H1 (cell line): ENCODE results near the gene CPPED1. TPM values are rescaled to one million over a fixed set of nuclear protein-coding genes. Genes with fewer than 3 reads are reported as not detected.

Experiments used
- CTCF ChIA-PET: fragments of 300-600 bp; sonication (Branson Sonifier 250); formaldehyde crosslinking; loops from one replicate; lab custom pipeline; 2021; ENCODE audit not compliant: partially characterized antibody; lab: Charles Lee
- POLR2A ChIA-PET: fragments of 300-600 bp; sonication (Branson Sonifier 250); formaldehyde crosslinking; loops from one replicate; lab custom pipeline; 2021; ENCODE audit warnings: inconsistent platforms; ENCODE audit not compliant: partially characterized antibody; lab: Charles Lee
- DNase-seq, 2 experiments: peaks; one replicate each; pipeline versions ENCODE4 v3.0.0 to v3.0.0-alpha.2; 2010 to 2022; ENCODE audit warnings: low spot score in 2 of 2, low read depth in 1 of 2, mixed read lengths in 1 of 2
- FAIRE-seq: peaks from 2 replicates; lab custom pipeline; 2011; peaks lifted over from hg19 to GRCh38; lab: Jason Lieb, UNC
- H2AFZ ChIP-seq: 2 replicates; pipeline ENCODE4 v1.8.1; 2012; ENCODE audit warnings: low read length, inconsistent platforms
- H2AK5ac ChIP-seq: 2 replicates; pipeline ENCODE4 v1.6.1; 2013; ENCODE audit warnings: low read depth, low read length
- H2BK120ac ChIP-seq: replicated peaks from 2 replicates; pipeline ENCODE3; 2013; ENCODE audit warnings: low read depth, low read length, inconsistent platforms
- H2BK12ac ChIP-seq: 2 replicates; pipeline ENCODE4 v1.6.1; 2013; ENCODE audit warnings: low read depth, low read length
- H2BK15ac ChIP-seq: 2 replicates; pipeline ENCODE4 v1.6.1; 2013; ENCODE audit warnings: low read length
- H2BK20ac ChIP-seq: 2 replicates; pipeline ENCODE4 v1.6.1; 2013; ENCODE audit warnings: low read length
- H2BK5ac ChIP-seq: 2 replicates; pipeline ENCODE4 v1.6.1; 2013; ENCODE audit warnings: low read depth, low read length
- H3K14ac ChIP-seq: 2 replicates; pipeline ENCODE4 v1.6.1; 2013; ENCODE audit warnings: inconsistent platforms; ENCODE audit not compliant: insufficient read length
- H3K18ac ChIP-seq: 2 replicates; pipeline ENCODE4 v1.6.1; 2013; ENCODE audit warnings: low read length; ENCODE audit errors: extremely low read depth
- H3K23ac ChIP-seq: 2 replicates; pipeline ENCODE4 v1.6.1; 2013; ENCODE audit warnings: inconsistent platforms; ENCODE audit not compliant: insufficient read length
- H3K23me2 ChIP-seq: 2 replicates; pipeline ENCODE4 v1.6.1; 2013; ENCODE audit warnings: low read depth, low read length
- H3K27ac ChIP-seq: 2 replicates; pipeline ENCODE4 v1.6.1; 2011; ENCODE audit warnings: low read depth, low read length, inconsistent platforms
- H3K27me3 ChIP-seq, 4 experiments: replicated peaks in 1 of 4; 1 replicate in 1 of 4; 2 replicates in 3 of 4; pipeline versions ENCODE4 v1.6.1 to v1.8.1; 2011 to 2013; ENCODE audit warnings: low read length in 3 of 4, mild to moderate bottlenecking in 3 of 4, inconsistent platforms in 2 of 4, mixed read lengths in 2 of 4, moderate library complexity in 1 of 4; ENCODE audit not compliant: control insufficient read depth in 3 of 4, insufficient read depth in 3 of 4; ENCODE audit errors: extremely low read depth in 1 of 4
- H3K36me3 ChIP-seq, 4 experiments: 2 replicates each; pipeline versions ENCODE4 v1.6.1 to v1.8.1; 2011 to 2013; ENCODE audit warnings: mild to moderate bottlenecking in 4 of 4, low read length in 3 of 4, moderate library complexity in 2 of 4, control low read depth in 1 of 4, inconsistent platforms in 1 of 4; ENCODE audit not compliant: insufficient read depth in 4 of 4, control insufficient read depth in 2 of 4
- H3K4ac ChIP-seq: replicated peaks from 2 replicates; pipeline ENCODE3; 2013; ENCODE audit warnings: low read length, low read depth, mixed read lengths, inconsistent platforms; ENCODE audit not compliant: insufficient read length
- H3K4me1 ChIP-seq, 4 experiments: replicated peaks in 1 of 4; 1 replicate in 1 of 4; 2 replicates in 3 of 4; pipeline versions ENCODE4 v1.6.1 to v1.8.1; 2011 to 2013; ENCODE audit warnings: low read length in 3 of 4, inconsistent platforms in 2 of 4, mixed read lengths in 1 of 4; ENCODE audit not compliant: insufficient read depth in 4 of 4, control insufficient read depth in 3 of 4
- H3K4me2 ChIP-seq, 2 experiments: 2 replicates each; pipeline versions ENCODE4 v1.6.1 to v1.8.1; 2011 to 2013; ENCODE audit warnings: low read depth in 2 of 2, low read length in 2 of 2, control low read depth in 1 of 2, inconsistent platforms in 1 of 2, mild to moderate bottlenecking in 1 of 2; ENCODE audit not compliant: insufficient read depth in 1 of 2
- H3K4me3 ChIP-seq, 4 experiments: fragments of 200-600, 300-600 bp in 1 of 4; sonication (generic), shearing (Covaris generic), sonication (Bioruptor Twin) in 1 of 4; 2 replicates each; pipeline versions ENCODE4 v1.5.1 to v1.8.1; 2011 to 2016; ENCODE audit warnings: low read length in 4 of 4, low read depth in 3 of 4, control low read depth in 2 of 4, inconsistent platforms in 2 of 4, mild to moderate bottlenecking in 2 of 4, mixed read lengths in 1 of 4, moderate library complexity in 1 of 4; ENCODE audit not compliant: insufficient read depth in 2 of 4; ENCODE audit errors: extremely low read depth in 1 of 4
- H3K56ac ChIP-seq: replicated peaks from 2 replicates; pipeline ENCODE3; 2013; ENCODE audit warnings: low read depth, mild to moderate bottlenecking, mixed read lengths, low read length, inconsistent platforms; ENCODE audit not compliant: insufficient read length
- H3K79me1 ChIP-seq: 2 replicates; pipeline ENCODE4 v1.6.1; 2013; ENCODE audit warnings: low read depth, low read length, control low read depth
- H3K79me2 ChIP-seq, 2 experiments: 2 replicates each; pipeline versions ENCODE4 v1.6.1 to v1.8.1; 2012 to 2013; ENCODE audit warnings: low read length in 2 of 2, mild to moderate bottlenecking in 2 of 2, inconsistent platforms in 1 of 2; ENCODE audit not compliant: insufficient read depth in 2 of 2, control insufficient read depth in 1 of 2
- H3K9ac ChIP-seq, 4 experiments: replicated peaks in 1 of 4; 1 replicate in 1 of 4; 2 replicates in 3 of 4; pipeline versions ENCODE4 v1.6.1 to v1.8.1; 2011 to 2013; ENCODE audit warnings: low read depth in 3 of 4, low read length in 3 of 4, control low read depth in 2 of 4, mild to moderate bottlenecking in 2 of 4, moderate library complexity in 2 of 4, inconsistent platforms in 1 of 4; ENCODE audit errors: extremely low read depth in 1 of 4
- H3K9me3 ChIP-seq, 2 experiments: 2 replicates each; pipeline versions ENCODE4 v1.6.1 to v1.8.1; 2012 to 2013; ENCODE audit warnings: mild to moderate bottlenecking in 2 of 2, moderate library complexity in 2 of 2, control low read depth in 1 of 2, inconsistent platforms in 1 of 2, low read depth in 1 of 2, low read length in 1 of 2, mixed read lengths in 1 of 2; ENCODE audit not compliant: insufficient read depth in 2 of 2
- H4K20me1 ChIP-seq, 2 experiments: replicated peaks in 1 of 2; 2 replicates each; pipeline versions ENCODE3 to v1.8.1; 2011 to 2013; ENCODE audit warnings: inconsistent platforms in 2 of 2, low read length in 2 of 2, mild to moderate bottlenecking in 1 of 2; ENCODE audit not compliant: insufficient read depth in 2 of 2, control insufficient read depth in 1 of 2
- H4K5ac ChIP-seq: 2 replicates; pipeline ENCODE4 v1.6.1; 2013; ENCODE audit warnings: low read length, low read depth, mixed read lengths, inconsistent platforms; ENCODE audit not compliant: insufficient read length
- H4K8ac ChIP-seq: 2 replicates; pipeline ENCODE4 v1.8.0; 2013; ENCODE audit warnings: mild to moderate bottlenecking, moderate library complexity, low read length, inconsistent platforms; ENCODE audit not compliant: insufficient read depth; ENCODE audit errors: extremely low read depth
- H4K91ac ChIP-seq: replicated peaks from 2 replicates; pipeline ENCODE3; 2013; ENCODE audit warnings: low read length, mixed read lengths, inconsistent platforms; ENCODE audit not compliant: insufficient read length
- BCL11A ChIP-seq, 2 experiments: IDR thresholded peaks; one replicate each; pipeline ENCODE4 v1.6.1; 2011; ENCODE audit warnings: low read depth in 2 of 2, low read length in 2 of 2, mild to moderate bottlenecking in 2 of 2
- BRCA1 ChIP-seq: IDR thresholded peaks from 2 replicates; pipeline ENCODE4 v1.6.1; 2012; ENCODE audit warnings: low read depth, low read length, improper control_type of control experiment
- CBX8 ChIP-seq: fragments of 300-800, 300-1000 bp; sonication (generic); IDR thresholded peaks from 2 replicates; pipeline ENCODE4 v1.7.1; 2016; ENCODE audit warnings: low read depth, low read length, borderline replicate concordance
- CEBPB ChIP-seq: IDR thresholded peaks from 2 replicates; pipeline ENCODE4 v1.6.1; 2012; ENCODE audit warnings: low read depth, low read length
- CTCF ChIP-seq, 3 experiments: IDR thresholded peaks; 1 replicate in 2 of 3; 2 replicates in 1 of 3; pipeline versions ENCODE4 v1.5.1 to v1.6.1; 2011; ENCODE audit warnings: low read length in 3 of 3, mild to moderate bottlenecking in 3 of 3, inconsistent platforms in 2 of 3, low read depth in 1 of 3, moderate library complexity in 1 of 3; ENCODE audit not compliant: insufficient read depth in 1 of 3; ENCODE audit errors: control extremely low read depth in 1 of 3
- EP300 ChIP-seq, 2 experiments: IDR thresholded peaks; 1 replicate in 1 of 2; 2 replicates in 1 of 2; pipeline ENCODE4 v1.6.1; 2011 to 2012; ENCODE audit warnings: low read depth in 2 of 2, low read length in 2 of 2, mild to moderate bottlenecking in 2 of 2, borderline replicate concordance in 1 of 2, inconsistent platforms in 1 of 2, moderate library complexity in 1 of 2
- HDAC2 ChIP-seq, 2 experiments: fragments of 300-600 bp in 1 of 2; sonication (generic) in 1 of 2; IDR thresholded peaks; 2 replicates each; pipeline ENCODE4 v1.6.1; 2011 to 2012; ENCODE audit warnings: low read depth in 2 of 2, low read length in 2 of 2, mild to moderate bottlenecking in 2 of 2, moderate library complexity in 2 of 2, borderline replicate concordance in 1 of 2, inconsistent platforms in 1 of 2
- HDAC6 ChIP-seq: IDR thresholded peaks from one replicate; pipeline ENCODE4 v1.7.1; 2012; ENCODE audit warnings: low read depth, mild to moderate bottlenecking, inconsistent platforms, low read length, moderate library complexity
- RNF2 ChIP-seq: fragments of 200-900, 300-1000 bp; sonication (generic); IDR thresholded peaks from 2 replicates; pipeline ENCODE4 v1.7.1; 2016; ENCODE audit warnings: borderline replicate concordance, low read depth, mild to moderate bottlenecking, antibody characterized with exemption, low read length; ENCODE audit not compliant: poor library complexity, severe bottlenecking; ENCODE audit errors: missing control alignments
- TEAD4 ChIP-seq: IDR thresholded peaks from 2 replicates; pipeline ENCODE4 v1.6.1; 2012; ENCODE audit warnings: low read depth, low read length, inconsistent platforms, mixed read lengths
- YY1 ChIP-seq: IDR thresholded peaks from 2 replicates; pipeline ENCODE4 v1.6.1; 2011; ENCODE audit warnings: low read depth, mild to moderate bottlenecking, low read length
- WGBS, 2 experiments: shearing (Covaris generic) in 1 of 2; methylation state at CpG; one replicate each; pipeline versions ENCODE4 v1.1.6 to v1.1.7; 2013 to 2015; ENCODE audit warnings: low lambda C conversion rate in 2 of 2, mixed read lengths in 2 of 2, inconsistent platforms in 1 of 2, low coverage in 1 of 2, missing lambda C conversion rate in 1 of 2; ENCODE audit not compliant: insufficient replicate concordance in 2 of 2, insufficient coverage in 1 of 2, insufficient read length in 1 of 2; ENCODE audit errors: extremely low coverage in 1 of 2, missing lambda C conversion rate in 1 of 2; 5-methylcytosine and 5-hydroxymethylcytosine counted together
- polyA plus RNA-seq, 7 experiments: library from polyadenylated mRNA; depleted of rRNA in 3 of 7; stranded (reverse) in 5 of 7; unstranded in 2 of 7; fragments of >200 nt in 5 of 7; fragments of 200-250 nt in 2 of 7; gene quantifications; 1 replicate in 5 of 7; 2 replicates in 1 of 7; 4 replicates in 1 of 7; pipeline versions ENCODE4 v1.2.1 to v1.2.3, GENCODE V29; 2011 to 2013; ENCODE audit warnings: missing spikeins in 2 of 7, mixed read lengths in 2 of 7
- total RNA-seq: library from RNA; stranded (reverse); fragmentation: NEBNext Ultra II Directional; extraction: Animal tissue kit (Norgen Biotek cat#: 25700); gene quantifications from 2 replicates; pipeline ENCODE4 v1.2.1, GENCODE V29; 2021

Gene CPPED1
- total and polyA plus RNA-seq, 2 of the 8 experiments (the other 6 are each of a cell fraction or from before 2014, with no cell fraction given) = 3.5 to 11.2 TPM

- Histone ChIP-seq H3K4me1 (no peaks in the 10 kb centered on the region), H3K4me3 (no peak overlapping the region), H4K8ac (no peak overlapping the region), H3K9me3 (0 out of 4 replicates have a peak, but pooled peaks cover 0 to 3% of the 10 kb centered on the region in 2 experiments), H2AFZ (no peak overlapping the region), H3K14ac (no peak overlapping the region), H2BK120ac (no peak overlapping the region), H2BK15ac (no peak overlapping the region), H2BK5ac (no peak overlapping the region), H3K56ac (no peak overlapping the region), H3K27ac (no peak overlapping the region), H3K79me2 (no peaks in the 10 kb centered on the region), H4K20me1 (no peaks in the 10 kb centered on the region), H3K79me1 (no peaks in the 10 kb centered on the region), H4K91ac (no peak overlapping the region), H3K9ac (no peak overlapping the region), H3K4ac (no peak overlapping the region), H2AK5ac (no peak overlapping the region), H3K18ac (no peak overlapping the region), H4K5ac (no peak overlapping the region), H3K4me2 (no peak overlapping the region), H3K23me2 (no peaks in the 10 kb centered on the region), H2BK20ac (no peak overlapping the region), H2BK12ac (no peak overlapping the region), H3K36me3 (no peaks in the 10 kb centered on the region), H3K27me3 (no peaks in the 10 kb centered on the region), H3K23ac (no peak overlapping the region)
- no peak for DNase-seq
- CTCF ChIA-PET = no interaction called here
- 93% methylated on average over 7 of the region's 7 CpGs; no CpG with 5 or more reads in 1 of the 2 experiments for WGBS, 2 experiments
- POLR2A ChIA-PET = no interaction called here
- no peak for FAIRE-seq
- TF ChIP-seq YY1 (no peak), BCL11A (IDR thresholded peaks at IDR 0.05; ENCODE audit: low read depth in 2 of 2, low read length in 2 of 2) (no peak), CBX8 (no peak), HDAC2 (IDR thresholded peaks at IDR 0.05; ENCODE audit: borderline replicate concordance in 1 of 2, low read depth in 2 of 2, low read length in 2 of 2) (no peak), HDAC6 (no peak), TEAD4 (no peak), BRCA1 (no peak), EP300 (IDR thresholded peaks at IDR 0.05; ENCODE audit: borderline replicate concordance in 1 of 2, low read depth in 2 of 2, low read length in 2 of 2) (no peak), CEBPB (no peak), RNF2 (no peak), CTCF (IDR thresholded peaks at IDR 0.05; ENCODE audit: control extremely low read depth in 1 of 3, insufficient read depth in 1 of 3, low read depth in 1 of 3, low read length in 3 of 3) (no peak)
These were observed 55.9 kb downstream of the CPPED1 start for GRCh38 chr16:12747827-12748226.
